Tibial nerve (tissue), 4 donors: ENCODE results near the gene TPH1. TPM values are rescaled to one million over a fixed set of nuclear protein-coding genes. Genes with fewer than 3 reads are reported as not detected.
"Not testable (repeated sequence)": the region's sequence is repeated elsewhere in the genome, so short reads cannot be mapped to it uniquely, and the experiment has no call there.

Experiments
- DNase-seq, 2 donors: peaks; one replicate each; pipeline ENCODE4 v3.0.0-alpha.2; 2019; ENCODE audit warnings: low spot score in 2 of 2
- H3K27ac ChIP-seq, 4 donors: fragments of 200-600 bp; sonication (generic) in 3 of 4; one replicate each; pipeline ENCODE4 v1.5.1; 2017 to 2019; ENCODE audit warnings: mild to moderate bottlenecking in 1 of 4
- H3K27me3 ChIP-seq, 2 donors: fragments of 200-600 bp; sonication (generic) in 1 of 2; one replicate each; pipeline versions ENCODE4 v1.5.1 to v1.6.0; 2017 to 2019
- H3K36me3 ChIP-seq, 3 donors: fragments of 200-600 bp; sonication (generic); one replicate each; pipeline ENCODE4 v1.5.1; 2018 to 2019
- H3K4me1 ChIP-seq, 4 donors: fragments of 200-600 bp; sonication (generic) in 3 of 4; one replicate each; pipeline ENCODE4 v1.5.1; 2017 to 2019
- H3K4me3 ChIP-seq, 4 donors: fragments of 200-600 bp; sonication (generic) in 3 of 4; one replicate each; pipeline ENCODE4 v1.5.1; 2017 to 2019; ENCODE audit warnings: mild to moderate bottlenecking in 1 of 4, moderate library complexity in 1 of 4
- H3K9me3 ChIP-seq, 4 donors: fragments of 200-600 bp; sonication (generic) in 3 of 4; one replicate each; pipeline ENCODE4 v1.5.1; 2017 to 2019
- EP300 ChIP-seq, 2 donors: sonication (generic); formaldehyde crosslinking; IDR thresholded peaks; one replicate each; pipeline ENCODE4 v1.6.1; 2017; ENCODE audit warnings: antibody characterized with exemption in 2 of 2, mild to moderate bottlenecking in 1 of 2
- POLR2A ChIP-seq, 2 donors: fragments of 450-650 bp; IDR thresholded peaks; one replicate each; pipeline ENCODE4 v1.6.1; 2017; ENCODE audit warnings: antibody characterized with exemption in 2 of 2, mild to moderate bottlenecking in 2 of 2, moderate library complexity in 2 of 2
- WGBS, 2 donors: methylation state at CpG; one replicate each; pipeline ENCODE4 v1.1.5; 2018; 5-methylcytosine and 5-hydroxymethylcytosine counted together
- total RNA-seq, 4 donors: library from RNA; depleted of rRNA; stranded (reverse); fragments of >200 nt; gene quantifications; one replicate each; pipeline ENCODE4 v1.1.0, GENCODE V29; 2016
- TF ChIP-seq, protein P1 (sequence below), 5 experiments: fragments of 200-600 bp in 3 of 5; fragments of 450-650 bp in 2 of 5; sonication (generic) in 3 of 5; IDR thresholded peaks; one replicate each; pipeline ENCODE4 v1.5.1; 2016 to 2019; ENCODE audit warnings: antibody characterized with exemption in 5 of 5, mild to moderate bottlenecking in 3 of 5, moderate library complexity in 2 of 5

The TPH1 gene
- total RNA-seq, 4 donors from 2014 or later = 0.59 to 1.0 (median 0.63) TPM

DNA sequence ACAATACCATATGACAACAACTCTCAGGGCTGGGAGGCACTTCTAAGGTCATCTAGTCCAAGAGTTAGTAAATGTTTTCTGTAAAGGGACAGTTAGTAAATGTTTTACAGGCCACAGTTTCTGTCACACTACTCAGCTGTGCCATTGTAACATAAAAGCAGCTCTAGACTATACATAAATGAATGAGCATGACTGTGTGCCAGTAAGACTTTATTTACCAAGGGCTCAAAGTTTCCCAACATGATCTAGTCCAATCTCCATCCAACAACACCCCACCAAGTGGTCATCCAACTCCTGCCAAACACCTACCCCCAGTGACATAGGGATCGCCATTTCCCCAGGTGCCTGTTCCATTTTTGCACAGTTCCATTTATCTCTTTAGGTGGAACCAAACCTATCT is 45.3 kb downstream of the TPH1 start:
- H3K27ac ChIP-seq = no peak overlapping the region
- H3K4me1 ChIP-seq = no peaks in the 10 kb centered on the region
- no peaks in the 10 kb centered on the region for H3K27me3 ChIP-seq
- TF ChIP-seq EP300 (IDR thresholded peaks at IDR 0.05) = no peak
- TF ChIP-seq POLR2A (IDR thresholded peaks at IDR 0.05) = no peak
- TF ChIP-seq, protein P1, sequence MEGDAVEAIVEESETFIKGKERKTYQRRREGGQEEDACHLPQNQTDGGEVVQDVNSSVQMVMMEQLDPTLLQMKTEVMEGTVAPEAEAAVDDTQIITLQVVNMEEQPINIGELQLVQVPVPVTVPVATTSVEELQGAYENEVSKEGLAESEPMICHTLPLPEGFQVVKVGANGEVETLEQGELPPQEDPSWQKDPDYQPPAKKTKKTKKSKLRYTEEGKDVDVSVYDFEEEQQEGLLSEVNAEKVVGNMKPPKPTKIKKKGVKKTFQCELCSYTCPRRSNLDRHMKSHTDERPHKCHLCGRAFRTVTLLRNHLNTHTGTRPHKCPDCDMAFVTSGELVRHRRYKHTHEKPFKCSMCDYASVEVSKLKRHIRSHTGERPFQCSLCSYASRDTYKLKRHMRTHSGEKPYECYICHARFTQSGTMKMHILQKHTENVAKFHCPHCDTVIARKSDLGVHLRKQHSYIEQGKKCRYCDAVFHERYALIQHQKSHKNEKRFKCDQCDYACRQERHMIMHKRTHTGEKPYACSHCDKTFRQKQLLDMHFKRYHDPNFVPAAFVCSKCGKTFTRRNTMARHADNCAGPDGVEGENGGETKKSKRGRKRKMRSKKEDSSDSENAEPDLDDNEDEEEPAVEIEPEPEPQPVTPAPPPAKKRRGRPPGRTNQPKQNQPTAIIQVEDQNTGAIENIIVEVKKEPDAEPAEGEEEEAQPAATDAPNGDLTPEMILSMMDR (IDR thresholded peaks at IDR 0.05) = no peak
- 95 to 100% methylated on average over 1 of the region's 1 CpG for WGBS, 2 donors
- H3K36me3 ChIP-seq = peaks cover 0 to 87% (median 0%) of the 10 kb centered on the region in 3 donors
- H3K4me3 ChIP-seq = no peak overlapping the region
- DNase-seq = no peak
- H3K9me3 ChIP-seq = no peaks in the 10 kb centered on the region

DNA sequence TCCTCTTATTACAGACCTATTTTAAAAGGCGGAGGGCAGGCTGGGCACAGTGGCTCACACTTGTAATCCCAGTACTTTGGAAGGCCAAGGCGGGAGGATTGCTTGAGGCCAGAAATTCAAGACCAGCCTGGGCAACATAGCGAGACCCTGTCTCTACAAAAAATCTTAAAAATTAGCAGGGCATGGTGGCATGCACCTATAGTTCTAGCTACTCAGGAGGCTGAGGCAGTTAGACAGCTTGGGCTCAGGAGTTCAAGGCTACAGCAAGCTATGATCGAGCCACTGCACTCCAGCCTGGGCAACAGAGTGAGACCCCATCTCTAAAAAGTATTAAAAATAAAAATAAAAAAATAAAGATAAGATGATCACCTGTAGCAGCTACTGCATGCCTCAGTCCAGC is 45.9 kb downstream of the TPH1 start:
- not testable (repeated sequence) for H3K27ac ChIP-seq, H3K4me1 ChIP-seq, H3K4me3 ChIP-seq, H3K27me3 ChIP-seq, DNase-seq, H3K9me3 ChIP-seq
- 96 to 99% methylated on average over 4 of the region's 4 CpGs for WGBS, 2 donors
- H3K36me3 ChIP-seq = peaks cover 0 to 87% (median 0%) of the 10 kb centered on the region in 3 donors

Other genes with a start within 250 kb of the TPH1 start
- 10 to 100 TPM; 42.1 to 61.6 (median 53.9) TPM for gene SERGEF, start 33.2 kb downstream of the TPH1 start, total RNA-seq
- 10 to 100 TPM; 14.6 to 27.3 (median 19.2) TPM for gene SAAL1, start 59.8 kb upstream of the TPH1 start, total RNA-seq
- not detected for gene MRGPRX3, start 86.3 kb upstream of the TPH1 start, total RNA-seq
- not detected for gene MRGPRX4, start 126.6 kb upstream of the TPH1 start, total RNA-seq
- gene SAA4, start 190.5 kb upstream of the TPH1 start, total RNA-seq = not detected
- gene SAA2, start 202.4 kb upstream of the TPH1 start, total RNA-seq = 10 to 100 TPM in 1 of 4 donors, not detected in 3; 12.6 TPM
- 10 to 100 TPM in 3 of 4 donors, 1 to 10 TPM in 1; 7.8 to 58.8 (median 16.6) TPM for gene SAA1, start 220.0 kb upstream of the TPH1 start, total RNA-seq